HG03060 (cell line): ENCODE data around the gene CNGA1.

Source experiments
- ATAC-seq: cut with Tn5 transposase; IDR thresholded peaks from one replicate; pipeline ENCODE4 v1.9.1; 2021; ENCODE audit warnings: low read depth, moderate number of reproducible peaks; ENCODE audit not compliant: unreplicated experiment

Gene CNGA1

GRCh38 chr4:48016141-48017107, at the start of gene CNGA1, which contains the start of gene NIPAL1:
TSS of gene CNGA1 (minus strand) at chr4:48016681. CDS start at chr4:47952689, 63,992 bp downstream.
TSS of gene NIPAL1 (plus strand) at chr4:48016772. CDS start at chr4:48016840, 68 bp downstream.
- ATAC-seq, result peak; percentile 68

GRCh38 chr4:48065587-48066052, 49.1 kb upstream of the CNGA1 start:
- ATAC-seq, result peak; percentile 78

- no peak for ATAC-seq
Observed at GRCh38 chr4:48064349-48064748, 47.9 kb upstream of the CNGA1 start.

- ATAC-seq, result no peak
Observed at GRCh38 chr4:48058617-48059530, 42.4 kb upstream of the CNGA1 start.

GRCh38 chr4:48051078-48051477, 34.6 kb upstream of the CNGA1 start:
- ATAC-seq, result no peak

GRCh38 chr4:48049483-48049882, 33.0 kb upstream of the CNGA1 start:
- ATAC-seq, result no peak

GRCh38 chr4:48047896-48048295, 31.4 kb upstream of the CNGA1 start:
- ATAC-seq, result no peak

GRCh38 chr4:48047421-48047844, 31.0 kb upstream of the CNGA1 start:
- peak; percentile 95 for ATAC-seq

- ATAC-seq, result no peak
Observed at GRCh38 chr4:48046059-48046458, 29.6 kb upstream of the CNGA1 start.

- no peak for ATAC-seq
Observed at GRCh38 chr4:48044298-48044697, 27.8 kb upstream of the CNGA1 start.

- no peak for ATAC-seq
Observed at GRCh38 chr4:48043504-48043903, 27.0 kb upstream of the CNGA1 start.

- ATAC-seq, result no peak
Observed at GRCh38 chr4:48042979-48043461, 26.5 kb upstream of the CNGA1 start.

GRCh38 chr4:48041535-48042137, 25.2 kb upstream of the CNGA1 start:
- ATAC-seq, result no peak

- ATAC-seq, result no peak
Observed at GRCh38 chr4:48039561-48039960, 23.1 kb upstream of the CNGA1 start.

GRCh38 chr4:48038666-48039065, 22.2 kb upstream of the CNGA1 start:
- ATAC-seq, result no peak

- no peak for ATAC-seq
Observed at GRCh38 chr4:48037117-48037462, 20.6 kb upstream of the CNGA1 start.

- no peak for ATAC-seq
Observed at GRCh38 chr4:48035952-48036351, 19.5 kb upstream of the CNGA1 start.

GRCh38 chr4:48033825-48034413, 17.4 kb upstream of the CNGA1 start:
- ATAC-seq, result no peak

GRCh38 chr4:48033412-48033811, 16.9 kb upstream of the CNGA1 start:
- ATAC-seq, result no peak

GRCh38 chr4:48032721-48033120, 16.2 kb upstream of the CNGA1 start:
- ATAC-seq, result no peak
